ENCODE data around the gene ADPGK. TPM values are rescaled to one million over a fixed set of nuclear protein-coding genes. Genes with fewer than 3 reads are reported as not detected.

The ADPGK gene
- total RNA-seq, 1 donor from 2014 or later: 17.8 TPM

GRCh38 chr15:72790302-72790910 is 6.8 kb upstream of the ADPGK start:
- ATAC-seq (no peak), DNase-seq (ENCODE audit: low spot score) (no peak)

GRCh38 chr15:72787526-72787925 is 4.0 kb upstream of the ADPGK start:
- no peak for ATAC-seq
- DNase-seq (ENCODE audit: low spot score): no peak

GRCh38 chr15:72786676-72787345 is 3.3 kb upstream of the ADPGK start:
- ATAC-seq (no peak), DNase-seq (ENCODE audit: low spot score) (no peak)

- ATAC-seq: no peak
- no peak for DNase-seq (ENCODE audit: low spot score)
Measured at GRCh38 chr15:72786242-72786641, 2.7 kb upstream of the ADPGK start.

GRCh38 chr15:72785841-72786240 is 2.3 kb upstream of the ADPGK start:
- DNase-seq (ENCODE audit: low spot score): no peak
- ATAC-seq: no peak

- ATAC-seq (no peak), DNase-seq (ENCODE audit: low spot score) (no peak)
Measured at GRCh38 chr15:72785432-72785831, 1.9 kb upstream of the ADPGK start.

- peak; percentile 52 for DNase-seq (ENCODE audit: low spot score)
- no peak for ATAC-seq
Measured at GRCh38 chr15:72784456-72784876, 908 bp upstream of the ADPGK start.

GRCh38 chr15:72783004-72783639 is 436 bp downstream of the ADPGK start:
- no peak for DNase-seq (ENCODE audit: low spot score)

GRCh38 chr15:72782274-72783003 is 1.1 kb downstream of the ADPGK start:
- DNase-seq (ENCODE audit: low spot score): no peak
- no peak for ATAC-seq

More at GRCh38 chr15:72783004-72783639, 436 bp downstream of the ADPGK start:
- ATAC-seq: peak; percentile 38

GRCh38 chr15:72781631-72782030 is 1.9 kb downstream of the ADPGK start:
- DNase-seq (ENCODE audit: low spot score): no peak
- no peak for ATAC-seq

GRCh38 chr15:72778796-72779195 is 4.8 kb downstream of the ADPGK start:
- ATAC-seq: no peak
- DNase-seq (ENCODE audit: low spot score): no peak

- ATAC-seq (no peak), DNase-seq (ENCODE audit: low spot score) (no peak)
Measured at GRCh38 chr15:72774696-72775383, 8.7 kb downstream of the ADPGK start.

- DNase-seq (ENCODE audit: low spot score): no peak
- ATAC-seq: no peak
Measured at GRCh38 chr15:72771329-72771725, 12.2 kb downstream of the ADPGK start.

GRCh38 chr15:72770673-72771328 is 12.8 kb downstream of the ADPGK start:
- ATAC-seq (no peak), DNase-seq (ENCODE audit: low spot score) (no peak)

- DNase-seq (ENCODE audit: low spot score) (no peak), ATAC-seq (no peak)
Measured at GRCh38 chr15:72766780-72767179, 16.8 kb downstream of the ADPGK start.

- DNase-seq (ENCODE audit: low spot score): no peak
- no peak for ATAC-seq
Measured at GRCh38 chr15:72766025-72766424, 17.5 kb downstream of the ADPGK start.

- DNase-seq (ENCODE audit: low spot score): no peak
- ATAC-seq: no peak
Measured at GRCh38 chr15:72764656-72765055, 18.9 kb downstream of the ADPGK start.

- DNase-seq (ENCODE audit: low spot score): no peak
- no peak for ATAC-seq
Measured at GRCh38 chr15:72760590-72761260, 22.8 kb downstream of the ADPGK start.

GRCh38 chr15:72758182-72758581 is 25.4 kb downstream of the ADPGK start:
- DNase-seq (ENCODE audit: low spot score): no peak
- ATAC-seq: no peak

- no peak for ATAC-seq
- DNase-seq (ENCODE audit: low spot score): no peak
Measured at GRCh38 chr15:72754096-72754495, 29.5 kb downstream of the ADPGK start.
